Left lung (tissue), 10 donors: ENCODE results near the gene OSBPL8. TPM values are rescaled to one million over a fixed set of nuclear protein-coding genes. Genes with fewer than 3 reads are reported as not detected.

Experiments
- ATAC-seq: fragments of 200-7000 bp; cut with Tn5 transposase; one replicate; pipeline ENCODE4 v1.9.1; 2020; ENCODE audit warnings: moderate library complexity
- DNase-seq, 4 donors: peaks; one replicate each; pipeline ENCODE4 v3.0.0-alpha.2; 2013 to 2020
- H3K27ac ChIP-seq, 2 donors: fragments of 200-600 bp; sonication (generic) in 1 of 2; one replicate each; pipeline versions ENCODE4 v1.5.0 to v1.8.0; 2020 to 2021
- H3K27me3 ChIP-seq, 2 donors: fragments of 200-600 bp; sonication (generic) in 1 of 2; one replicate each; pipeline versions ENCODE4 v1.5.0 to v1.8.0; 2020 to 2021
- H3K36me3 ChIP-seq, 2 donors: fragments of 200-600 bp; sonication (generic) in 1 of 2; one replicate each; pipeline versions ENCODE4 v1.5.0 to v1.8.0; 2020 to 2021
- H3K4me1 ChIP-seq, 2 donors: fragments of 200-600 bp; one replicate each; pipeline ENCODE4 v1.8.0; 2021
- H3K4me3 ChIP-seq, 2 donors: fragments of 200-600 bp; sonication (generic) in 1 of 2; one replicate each; pipeline versions ENCODE4 v1.5.0 to v1.8.0; 2020 to 2021; ENCODE audit warnings: mild to moderate bottlenecking in 1 of 2
- H3K9me3 ChIP-seq, 2 donors: fragments of 200-600 bp; sonication (generic) in 1 of 2; one replicate each; pipeline versions ENCODE4 v1.5.0 to v1.8.0; 2020 to 2021
- intact Hi-C, 2 donors: fragments of 100-400 bp; cut with DNase I; formaldehyde crosslinking; loops; one replicate each; pipeline versions ENCODE4 v1.11.2 to v1.14.2; 2022
- polyA plus RNA-seq, 6 donors: library from polyadenylated mRNA; unstranded; fragments of 120-200 nt; gene quantifications; one replicate each; pipeline ENCODE4 v1.2.1, GENCODE V29; 2013; ENCODE audit not compliant: insufficient read length in 6 of 6
- total RNA-seq, 2 donors: library from RNA; stranded (reverse); fragmentation: NEBNext Ultra II Directional; extraction: Animal tissue kit (Norgen Biotek cat#: 25700); gene quantifications; one replicate each; pipeline ENCODE4 v1.2.1, GENCODE V29; 2021
- TF ChIP-seq, protein P1 (sequence below), 2 donors: fragments of 200-600 bp; sonication (generic) in 1 of 2; IDR thresholded peaks; one replicate each; pipeline versions ENCODE4 v1.5.0 to v1.8.0; 2021; ENCODE audit warnings: antibody characterized with exemption in 2 of 2
- donor health status: DM: no; HTN: yes; CAD: no.
- donor health status: DM: no; HTN: no; CAD: no.

Gene OSBPL8
- total and polyA plus RNA-seq, 8 donors = 53.9 to 100 (median 62.5) TPM

DNA sequence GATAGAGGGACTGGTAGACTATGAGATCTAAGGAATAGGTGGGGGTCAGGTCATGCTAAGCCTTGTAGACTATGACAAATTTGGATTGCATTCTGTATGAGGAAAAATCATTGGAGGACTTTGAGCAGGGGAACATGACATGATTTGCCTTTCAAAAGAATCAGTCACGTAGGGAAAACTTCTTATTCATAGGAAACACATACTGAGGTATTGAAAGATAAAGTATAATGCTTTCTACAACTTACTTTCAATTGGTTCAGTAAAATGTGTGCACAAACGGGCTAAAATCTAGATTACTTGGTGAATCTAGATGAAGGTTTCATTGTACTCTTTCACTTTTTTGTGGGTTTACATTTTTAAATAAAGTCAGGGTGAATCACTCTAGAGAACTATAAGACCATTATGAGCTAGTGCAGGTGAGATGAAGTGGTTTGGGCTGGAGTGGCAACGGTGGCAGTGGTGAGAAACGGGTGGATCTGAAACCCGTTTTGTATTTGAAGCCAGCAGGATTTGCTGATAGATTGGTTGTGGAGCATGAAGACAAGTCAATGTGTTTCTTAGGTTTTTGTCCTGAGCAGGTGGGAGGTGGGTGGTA is 218.0 kb downstream of the OSBPL8 start:
- H3K4me1 ChIP-seq = peaks cover under 1 to 3% of the 10 kb centered on the region in 2 donors
- H3K36me3 ChIP-seq = no peaks in the 10 kb centered on the region
- H3K9me3 ChIP-seq = no peaks in the 10 kb centered on the region
- DNase-seq (no peak), ATAC-seq (no peak)
- no peak overlapping the region for H3K27ac ChIP-seq
- H3K27me3 ChIP-seq = no peaks in the 10 kb centered on the region
- TF ChIP-seq, protein P1, sequence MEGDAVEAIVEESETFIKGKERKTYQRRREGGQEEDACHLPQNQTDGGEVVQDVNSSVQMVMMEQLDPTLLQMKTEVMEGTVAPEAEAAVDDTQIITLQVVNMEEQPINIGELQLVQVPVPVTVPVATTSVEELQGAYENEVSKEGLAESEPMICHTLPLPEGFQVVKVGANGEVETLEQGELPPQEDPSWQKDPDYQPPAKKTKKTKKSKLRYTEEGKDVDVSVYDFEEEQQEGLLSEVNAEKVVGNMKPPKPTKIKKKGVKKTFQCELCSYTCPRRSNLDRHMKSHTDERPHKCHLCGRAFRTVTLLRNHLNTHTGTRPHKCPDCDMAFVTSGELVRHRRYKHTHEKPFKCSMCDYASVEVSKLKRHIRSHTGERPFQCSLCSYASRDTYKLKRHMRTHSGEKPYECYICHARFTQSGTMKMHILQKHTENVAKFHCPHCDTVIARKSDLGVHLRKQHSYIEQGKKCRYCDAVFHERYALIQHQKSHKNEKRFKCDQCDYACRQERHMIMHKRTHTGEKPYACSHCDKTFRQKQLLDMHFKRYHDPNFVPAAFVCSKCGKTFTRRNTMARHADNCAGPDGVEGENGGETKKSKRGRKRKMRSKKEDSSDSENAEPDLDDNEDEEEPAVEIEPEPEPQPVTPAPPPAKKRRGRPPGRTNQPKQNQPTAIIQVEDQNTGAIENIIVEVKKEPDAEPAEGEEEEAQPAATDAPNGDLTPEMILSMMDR (IDR thresholded peaks at IDR 0.05) = no peak
- intact Hi-C loops = loop anchor here in 1 of 2 donors (10.0 kb wide), 1 partner anchor 277 kb away; no protein-coding TSS in a partner anchor
- no peak overlapping the region for H3K4me3 ChIP-seq

DNA sequence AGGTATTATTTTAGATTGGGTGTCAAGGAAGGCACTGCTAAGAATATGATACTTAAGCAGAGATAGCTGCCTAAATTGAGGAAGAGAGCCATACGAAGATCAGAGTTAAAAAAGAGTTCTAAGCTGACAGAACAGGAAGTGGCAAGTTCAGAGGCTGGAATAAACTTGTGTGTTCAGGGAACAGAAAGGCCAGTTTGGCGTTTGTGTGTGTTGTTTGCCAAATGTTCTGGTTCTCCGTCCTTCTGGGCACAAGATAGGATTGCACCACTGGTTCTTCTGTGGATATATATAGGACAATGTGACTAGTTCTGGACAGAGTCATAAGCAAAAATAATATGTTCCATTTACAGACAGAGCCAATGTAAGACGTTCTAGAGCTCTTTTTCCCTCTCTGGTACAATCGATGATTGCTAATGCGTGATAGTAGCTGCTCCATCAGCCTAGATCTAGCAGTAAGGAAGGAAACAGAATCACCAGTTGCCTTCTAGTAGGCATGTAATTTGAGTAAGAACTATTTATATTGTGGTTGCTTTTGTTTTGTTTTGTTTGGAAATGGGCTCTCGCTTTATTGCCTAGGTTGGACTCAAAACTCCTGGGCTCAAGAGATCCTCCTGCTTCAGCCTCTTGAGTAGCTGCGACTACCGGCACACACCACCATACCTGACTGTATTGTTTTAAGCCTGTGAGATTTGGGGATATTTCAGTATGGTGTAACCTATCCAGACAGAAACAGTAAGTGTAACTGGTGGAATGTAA is 218.7 kb downstream of the OSBPL8 start:
- ATAC-seq (peak; percentile 14), DNase-seq (no peak)
- H3K36me3 ChIP-seq = no peaks in the 10 kb centered on the region
- H3K9me3 ChIP-seq = no peaks in the 10 kb centered on the region
- intact Hi-C loops = loop anchor here in 1 of 2 donors (10.0 kb wide), 1 partner anchor 276 kb away; no protein-coding TSS in a partner anchor
- peaks cover 0 to 3% of the 10 kb centered on the region in 2 donors for H3K4me1 ChIP-seq
- TF ChIP-seq, protein P1 (IDR thresholded peaks at IDR 0.05) = no peak
- H3K27ac ChIP-seq = no peak overlapping the region
- H3K27me3 ChIP-seq = no peaks in the 10 kb centered on the region
- H3K4me3 ChIP-seq = no peak overlapping the region

DNA sequence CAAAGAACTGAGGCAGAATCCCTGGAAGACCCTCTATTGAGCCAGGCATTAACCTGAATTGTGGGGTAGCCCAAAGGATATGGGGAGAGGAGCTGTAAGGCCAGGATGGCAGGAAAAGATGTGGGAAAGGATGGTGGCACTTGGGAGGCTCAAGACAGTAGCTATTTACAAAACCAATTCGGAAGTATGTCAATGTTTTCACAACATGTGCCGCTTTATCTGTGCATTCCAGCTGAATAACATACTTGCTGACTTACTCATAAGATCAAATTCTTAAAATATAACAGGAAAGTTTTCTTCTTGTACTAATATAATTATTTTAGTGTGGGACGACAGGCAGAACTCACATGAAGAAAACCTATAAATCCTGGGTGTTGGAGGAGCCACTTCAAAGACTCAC is 222.0 kb downstream of the OSBPL8 start:
- no peak overlapping the region for H3K27ac ChIP-seq
- DNase-seq = no peak
- no peak for ATAC-seq
- no peaks in the 10 kb centered on the region for H3K36me3 ChIP-seq
- no peak overlapping the region for H3K4me3 ChIP-seq
- TF ChIP-seq, protein P1 (IDR thresholded peaks at IDR 0.05) = no peak
- no peaks in the 10 kb centered on the region for H3K9me3 ChIP-seq
- no peaks in the 10 kb centered on the region for H3K27me3 ChIP-seq
- intact Hi-C loops = no loop called here
- H3K4me1 ChIP-seq = no peaks in the 10 kb centered on the region

- ATAC-seq = no peak
- Histone ChIP-seq H3K36me3 (no peaks in the 10 kb centered on the region), H3K27ac (no peak overlapping the region), H3K4me3 (no peak overlapping the region), H3K27me3 (no peaks in the 10 kb centered on the region), H3K9me3 (peaks cover 0 to 3% of the 10 kb centered on the region in 2 donors), H3K4me1 (no peaks in the 10 kb centered on the region)
- intact Hi-C loops = no loop called here
- TF ChIP-seq, protein P1 (IDR thresholded peaks at IDR 0.05) = no peak
- DNase-seq = no peak
These were observed 227.0 kb downstream of the OSBPL8 start for GRCh38 chr12:76332606-76333005.

GRCh38 chr12:76329606-76330005 is 230.0 kb downstream of the OSBPL8 start:
- intact Hi-C loops = no loop called here
- no peak overlapping the region for H3K27ac ChIP-seq

More at GRCh38 chr12:76329606-76330005, 230.0 kb downstream of the OSBPL8 start:
- Histone ChIP-seq H3K4me1 (no peaks in the 10 kb centered on the region), H3K4me3 (no peak overlapping the region), H3K9me3 (peaks cover 0 to 3% of the 10 kb centered on the region in 2 donors), H3K27me3 (no peaks in the 10 kb centered on the region), H3K36me3 (no peaks in the 10 kb centered on the region)
- TF ChIP-seq, protein P1 (IDR thresholded peaks at IDR 0.05) = no peak
- ATAC-seq = no peak
- no peak for DNase-seq
